22Rv1 (cell line): ENCODE measurements around the gene RGS3.

Experiments used
- CTCF ChIP-seq: fragments of 450-650 bp; IDR thresholded peaks from 2 replicates; pipeline ENCODE4 v1.5.1; 2017; ENCODE audit warnings: mild to moderate bottlenecking
- ZFX ChIP-seq: fragments of 450-650 bp; IDR thresholded peaks from 2 replicates; pipeline ENCODE4 v1.6.1; 2017; ENCODE audit warnings: antibody characterized with exemption, borderline replicate concordance

- TF ChIP-seq CTCF: no peak
- TF ChIP-seq ZFX: no peak
Observed at GRCh38 chr9:113522858-113523257, 59.3 kb downstream of the RGS3 start.
